GM12878 (cell line): ENCODE measurements around the gene RAB31. TPM values are rescaled to one million over a fixed set of nuclear protein-coding genes. Genes with fewer than 3 reads are reported as not detected.

ENCODE experiments used
- FOXM1 ChIP-seq: IDR thresholded peaks from 2 replicates; pipeline ENCODE4 v1.6.1; 2012; ENCODE audit warnings: low read depth, mild to moderate bottlenecking, inconsistent platforms, low read length, moderate library complexity
- HCFC1 ChIP-seq: fragments of 150-350 bp; IDR thresholded peaks from 2 replicates; pipeline ENCODE4 v1.6.1; 2014; ENCODE audit warnings: low read length
- PKNOX1 ChIP-seq: fragments of 450-650 bp; IDR thresholded peaks from 2 replicates; pipeline ENCODE4 v1.6.1; 2016; ENCODE audit warnings: mild to moderate bottlenecking
- ZBTB4 ChIP-seq: fragments of 450-650 bp; formaldehyde crosslinking; IDR thresholded peaks from 2 replicates; pipeline ENCODE4 v1.4.0; 2022; ENCODE audit warnings: mild to moderate bottlenecking, moderate library complexity
- polyA plus RNA-seq, 11 experiments: library from polyadenylated mRNA; depleted of rRNA in 4 of 11; unstranded in 6 of 11; stranded (reverse) in 5 of 11; fragments of >200 nt; fragmentation: Nextera tagmentation in 4 of 11; fragmentation: Illumina TruSeq in 1 of 11; extraction: Ambion mirVana in 4 of 11; extraction: Trizol in 1 of 11; gene quantifications; 1 replicate in 1 of 11; 2 replicates in 10 of 11; pipeline versions ENCODE4 v1.2.1 to v1.2.3, GENCODE V29; 2011 to 2016; ENCODE audit warnings: inconsistent platforms in 2 of 11, missing spikeins in 2 of 11, low read depth in 1 of 11
- total RNA-seq, 4 experiments: library from RNA; depleted of rRNA in 3 of 4; stranded (reverse); fragments of >200 nt in 3 of 4; fragmentation: Illumina TruSeq in 1 of 4; extraction: Trizol in 1 of 4; gene quantifications; 2 replicates each; pipeline versions ENCODE4 v1.2.1 to v1.2.3, GENCODE V29; 2013 to 2021
- TF ChIP-seq, protein P1 (sequence below): IDR thresholded peaks from 2 replicates; pipeline ENCODE4 v1.6.1; 2011; ENCODE audit warnings: mild to moderate bottlenecking, low read depth, low read length, moderate library complexity; ENCODE audit not compliant: insufficient replicate concordance
- TF ChIP-seq, protein P2 (sequence below): fragments of 450-650 bp; IDR thresholded peaks from 2 replicates; pipeline ENCODE4 v1.6.1; 2017; ENCODE audit warnings: mild to moderate bottlenecking, moderate library complexity

The RAB31 gene
- total and polyA plus RNA-seq, 10 of the 15 experiments (the other 5 are each of a cell fraction or from before 2014, with no cell fraction given), result 0.80 to 23.3 (median 12.2) TPM

- TF ChIP-seq ZBTB4 (CRISPR knock-in tag) (no peak), HCFC1 (no peak), FOXM1 (no peak), PKNOX1 (no peak)
- TF ChIP-seq, protein P1, sequence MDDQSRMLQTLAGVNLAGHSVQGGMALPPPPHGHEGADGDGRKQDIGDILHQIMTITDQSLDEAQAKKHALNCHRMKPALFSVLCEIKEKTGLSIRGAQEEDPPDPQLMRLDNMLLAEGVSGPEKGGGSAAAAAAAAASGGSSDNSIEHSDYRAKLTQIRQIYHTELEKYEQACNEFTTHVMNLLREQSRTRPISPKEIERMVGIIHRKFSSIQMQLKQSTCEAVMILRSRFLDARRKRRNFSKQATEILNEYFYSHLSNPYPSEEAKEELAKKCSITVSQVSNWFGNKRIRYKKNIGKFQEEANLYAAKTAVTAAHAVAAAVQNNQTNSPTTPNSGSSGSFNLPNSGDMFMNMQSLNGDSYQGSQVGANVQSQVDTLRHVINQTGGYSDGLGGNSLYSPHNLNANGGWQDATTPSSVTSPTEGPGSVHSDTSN, result no peak
- TF ChIP-seq, protein P2, sequence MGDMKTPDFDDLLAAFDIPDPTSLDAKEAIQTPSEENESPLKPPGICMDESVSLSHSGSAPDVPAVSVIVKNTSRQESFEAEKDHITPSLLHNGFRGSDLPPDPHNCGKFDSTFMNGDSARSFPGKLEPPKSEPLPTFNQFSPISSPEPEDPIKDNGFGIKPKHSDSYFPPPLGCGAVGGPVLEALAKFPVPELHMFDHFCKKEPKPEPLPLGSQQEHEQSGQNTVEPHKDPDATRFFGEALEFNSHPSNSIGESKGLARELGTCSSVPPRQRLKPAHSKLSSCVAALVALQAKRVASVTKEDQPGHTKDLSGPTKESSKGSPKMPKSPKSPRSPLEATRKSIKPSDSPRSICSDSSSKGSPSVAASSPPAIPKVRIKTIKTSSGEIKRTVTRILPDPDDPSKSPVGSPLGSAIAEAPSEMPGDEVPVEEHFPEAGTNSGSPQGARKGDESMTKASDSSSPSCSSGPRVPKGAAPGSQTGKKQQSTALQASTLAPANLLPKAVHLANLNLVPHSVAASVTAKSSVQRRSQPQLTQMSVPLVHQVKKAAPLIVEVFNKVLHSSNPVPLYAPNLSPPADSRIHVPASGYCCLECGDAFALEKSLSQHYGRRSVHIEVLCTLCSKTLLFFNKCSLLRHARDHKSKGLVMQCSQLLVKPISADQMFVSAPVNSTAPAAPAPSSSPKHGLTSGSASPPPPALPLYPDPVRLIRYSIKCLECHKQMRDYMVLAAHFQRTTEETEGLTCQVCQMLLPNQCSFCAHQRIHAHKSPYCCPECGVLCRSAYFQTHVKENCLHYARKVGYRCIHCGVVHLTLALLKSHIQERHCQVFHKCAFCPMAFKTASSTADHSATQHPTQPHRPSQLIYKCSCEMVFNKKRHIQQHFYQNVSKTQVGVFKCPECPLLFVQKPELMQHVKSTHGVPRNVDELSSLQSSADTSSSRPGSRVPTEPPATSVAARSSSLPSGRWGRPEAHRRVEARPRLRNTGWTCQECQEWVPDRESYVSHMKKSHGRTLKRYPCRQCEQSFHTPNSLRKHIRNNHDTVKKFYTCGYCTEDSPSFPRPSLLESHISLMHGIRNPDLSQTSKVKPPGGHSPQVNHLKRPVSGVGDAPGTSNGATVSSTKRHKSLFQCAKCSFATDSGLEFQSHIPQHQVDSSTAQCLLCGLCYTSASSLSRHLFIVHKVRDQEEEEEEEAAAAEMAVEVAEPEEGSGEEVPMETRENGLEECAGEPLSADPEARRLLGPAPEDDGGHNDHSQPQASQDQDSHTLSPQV, result no peak
Observed at GRCh38 chr18:9698497-9698896, 9.6 kb upstream of the RAB31 start (continued).
